IMR-90 (cell line): ENCODE results near the gene CORO7. TPM values are rescaled to one million over a fixed set of nuclear protein-coding genes. Genes with fewer than 3 reads are reported as not detected.
A peak's percentile ranks its signal among the peaks of the same experiment; 100 is the strongest.

Experiments used
- ATAC-seq: fragments of 200-7000 bp; cut with Tn5 transposase; 2 replicates; pipeline ENCODE4 v1.9.1; 2020; ENCODE audit warnings: low read depth, mild to moderate bottlenecking, moderate library complexity
- BruUV-seq: library from RNA; stranded (reverse); fragments of 400-500 nt; replicated peaks from 2 replicates; lab custom pipeline; 2021; lab: Mats Ljungman, UMichigan
- CTCF ChIA-PET: fragments of 300-600 bp; formaldehyde crosslinking; extraction: SDS; loops from one replicate; lab custom pipeline; 2021; ENCODE audit warnings: antibody characterized with exemption; lab: Yijun Ruan, JAX
- POLR2A ChIA-PET: fragments of 300-600 bp; sonication (Branson Sonifier 250); formaldehyde crosslinking; loops from one replicate; lab custom pipeline; 2022; ENCODE audit warnings: antibody characterized with exemption; ENCODE audit not compliant: unreplicated experiment; lab: Charles Lee
- DNase-seq: peaks from one replicate; pipeline ENCODE4 v3.0.0; 2013
- H2AFZ ChIP-seq: replicated peaks from 2 replicates; pipeline ENCODE3; 2013; ENCODE audit warnings: low read length, mild to moderate bottlenecking; ENCODE audit not compliant: poor library complexity
- H2AK5ac ChIP-seq: 2 replicates; pipeline ENCODE4 v1.6.1; 2013; ENCODE audit warnings: low read depth, low read length, inconsistent platforms
- H2AK9ac ChIP-seq: replicated peaks from 2 replicates; pipeline ENCODE3; 2013; ENCODE audit warnings: mild to moderate bottlenecking, low read depth, low read length, moderate library complexity; ENCODE audit not compliant: poor library complexity
- H2BK120ac ChIP-seq: 2 replicates; pipeline ENCODE4 v1.6.1; 2013; ENCODE audit warnings: low read depth, low read length, inconsistent platforms
- H2BK15ac ChIP-seq: 3 replicates; pipeline ENCODE4 v1.6.1; 2013; ENCODE audit warnings: low read depth, low read length, inconsistent platforms
- H2BK20ac ChIP-seq: 2 replicates; pipeline ENCODE4 v1.6.1; 2013; ENCODE audit warnings: low read depth, mild to moderate bottlenecking, inconsistent platforms, low read length, moderate library complexity
- H2BK5ac ChIP-seq: 2 replicates; pipeline ENCODE4 v1.6.1; 2013; ENCODE audit warnings: mild to moderate bottlenecking, low read depth, low read length, inconsistent platforms; ENCODE audit not compliant: poor library complexity, severe bottlenecking
- H3K14ac ChIP-seq: replicated peaks from 2 replicates; pipeline ENCODE4 v1.6.1; 2013; ENCODE audit warnings: low read depth, low read length, inconsistent platforms
- H3K18ac ChIP-seq: 2 replicates; pipeline ENCODE4 v1.6.1; 2013; ENCODE audit warnings: low read depth, low read length, control low read depth
- H3K23ac ChIP-seq: 2 replicates; pipeline ENCODE4 v1.6.1; 2013; ENCODE audit warnings: low read depth, low read length, inconsistent platforms
- H3K27ac ChIP-seq: 2 replicates; pipeline ENCODE4 v1.5.1; 2013; ENCODE audit warnings: mild to moderate bottlenecking, control low read depth, low read length; ENCODE audit not compliant: insufficient read depth
- H3K27me3 ChIP-seq: 2 replicates; pipeline ENCODE4 v1.6.1; 2013; ENCODE audit warnings: low read length; ENCODE audit not compliant: control insufficient read depth, insufficient read depth
- H3K36me3 ChIP-seq: 2 replicates; pipeline ENCODE4 v1.6.1; 2013; ENCODE audit warnings: low read length, mixed read lengths; ENCODE audit not compliant: control insufficient read depth, insufficient read depth
- H3K4ac ChIP-seq: 2 replicates; pipeline ENCODE4 v1.6.1; 2013; ENCODE audit warnings: low read depth, low read length, inconsistent platforms
- H3K4me1 ChIP-seq: 2 replicates; pipeline ENCODE4 v1.6.1; 2013; ENCODE audit warnings: low read length, mixed read lengths; ENCODE audit not compliant: control insufficient read depth, insufficient read depth
- H3K4me2 ChIP-seq: 2 replicates; pipeline ENCODE4 v1.6.1; 2013; ENCODE audit warnings: low read depth, mild to moderate bottlenecking, control low read depth, low read length, moderate library complexity
- H3K4me3 ChIP-seq: 2 replicates; pipeline ENCODE4 v1.5.1; 2013; ENCODE audit warnings: low read depth, mild to moderate bottlenecking, control low read depth, low read length, moderate library complexity; ENCODE audit not compliant: insufficient read depth
- H3K56ac ChIP-seq: 2 replicates; pipeline ENCODE4 v1.6.1; 2013; ENCODE audit warnings: low read length, inconsistent platforms; ENCODE audit not compliant: insufficient read depth; ENCODE audit errors: extremely low read depth
- H3K79me1 ChIP-seq, 2 experiments: 2 replicates each; pipeline ENCODE4 v1.6.1; 2013; ENCODE audit warnings: low read length in 2 of 2, inconsistent platforms in 1 of 2, low read depth in 1 of 2
- H3K9ac ChIP-seq: 2 replicates; pipeline ENCODE4 v1.6.1; 2013; ENCODE audit warnings: low read depth, low read length, control low read depth
- H3K9me1 ChIP-seq: 2 replicates; pipeline ENCODE4 v1.6.1; 2013; ENCODE audit warnings: low read length, inconsistent platforms; ENCODE audit not compliant: insufficient read depth
- H3K9me3 ChIP-seq: 2 replicates; pipeline ENCODE4 v1.6.1; 2013; ENCODE audit warnings: low read length; ENCODE audit not compliant: control insufficient read depth, insufficient read depth
- H4K20me1 ChIP-seq: 2 replicates; pipeline ENCODE4 v1.6.1; 2013; ENCODE audit warnings: low read length, inconsistent platforms; ENCODE audit not compliant: insufficient read depth
- H4K5ac ChIP-seq: 2 replicates; pipeline ENCODE4 v1.6.1; 2013; ENCODE audit warnings: mild to moderate bottlenecking, low read depth, low read length, control low read depth
- H4K8ac ChIP-seq, 2 experiments: 2 replicates each; pipeline ENCODE4 v1.6.1; 2013; ENCODE audit warnings: low read depth in 2 of 2, low read length in 2 of 2, control low read depth in 1 of 2, inconsistent platforms in 1 of 2
- H4K91ac ChIP-seq: 2 replicates; pipeline ENCODE4 v1.6.1; 2013; ENCODE audit warnings: low read depth, low read length, inconsistent platforms; ENCODE audit not compliant: insufficient read depth
- CEBPB ChIP-seq: IDR thresholded peaks from 2 replicates; pipeline ENCODE4 v1.6.1; 2012; ENCODE audit warnings: low read depth, low read length, improper control_type of control experiment
- FOS ChIP-seq: fragments of 150-350 bp; IDR thresholded peaks from 2 replicates; pipeline ENCODE4 v1.6.1; 2016; ENCODE audit warnings: low read depth, low read length
- MAZ ChIP-seq: IDR thresholded peaks from 2 replicates; pipeline ENCODE4 v1.6.1; 2012; ENCODE audit warnings: low read depth, mild to moderate bottlenecking, low read length, improper control_type of control experiment, moderate library complexity, borderline replicate concordance
- POLR2A ChIP-seq: IDR thresholded peaks from 2 replicates; pipeline ENCODE4 v1.6.1; 2012; ENCODE audit warnings: mild to moderate bottlenecking, low read depth, low read length
- RCOR1 ChIP-seq: IDR thresholded peaks from 2 replicates; pipeline ENCODE4 v1.6.1; 2012; ENCODE audit warnings: mild to moderate bottlenecking, low read length, improper control_type of control experiment; ENCODE audit not compliant: insufficient replicate concordance
- SMC3 ChIP-seq: fragments of 150-350 bp; IDR thresholded peaks from 2 replicates; pipeline ENCODE4 v1.6.1; 2016; ENCODE audit warnings: low read depth, mild to moderate bottlenecking, antibody characterized with exemption, low read length, moderate library complexity
- WGBS, 2 experiments: methylation state at CpG; one replicate each; pipeline versions ENCODE4 v1.1.5 to v1.1.7; 2013; ENCODE audit warnings: missing lambda C conversion rate in 2 of 2; ENCODE audit not compliant: insufficient read length in 1 of 2; ENCODE audit errors: extremely low coverage in 2 of 2; 5-methylcytosine and 5-hydroxymethylcytosine counted together
- dilution Hi-C: fragments of 300-500 bp; cut with HindIII; formaldehyde crosslinking; loops from one replicate; pipeline ENCODE4 v1.14.3; 2018; ENCODE audit warnings: low sequenced_read_pairs; ENCODE audit not compliant: unreplicated experiment
- in situ Hi-C: fragments of 300-500 bp; cut with MboI; formaldehyde crosslinking; loops from 3 replicates; pipeline ENCODE4 v1.14.3; 2019; ENCODE audit warnings: low sequenced_read_pairs, inconsistent platforms, mixed read lengths
- intact Hi-C: fragments of 100-400 bp; cut with micrococcal nuclease; formaldehyde crosslinking; loops from 2 replicates; pipeline ENCODE4 v1.10.0; 2022
- polyA plus RNA-seq, 3 experiments: library from polyadenylated mRNA; depleted of rRNA; stranded (reverse); fragments of >200 nt; gene quantifications; 2 replicates each; pipeline ENCODE4 v1.2.3, GENCODE V29; 2012; ENCODE audit warnings: low replicate concordance in 1 of 3
- total RNA-seq: library from RNA; depleted of rRNA; stranded (reverse); fragments of >200 nt; gene quantifications from 2 replicates; pipeline ENCODE4 v1.2.3, GENCODE V29; 2012

Gene CORO7
- total and polyA plus RNA-seq, 2 of the 4 experiments (the other 2 are of a cell fraction) = 6.3 to 26.7 TPM

DNA sequence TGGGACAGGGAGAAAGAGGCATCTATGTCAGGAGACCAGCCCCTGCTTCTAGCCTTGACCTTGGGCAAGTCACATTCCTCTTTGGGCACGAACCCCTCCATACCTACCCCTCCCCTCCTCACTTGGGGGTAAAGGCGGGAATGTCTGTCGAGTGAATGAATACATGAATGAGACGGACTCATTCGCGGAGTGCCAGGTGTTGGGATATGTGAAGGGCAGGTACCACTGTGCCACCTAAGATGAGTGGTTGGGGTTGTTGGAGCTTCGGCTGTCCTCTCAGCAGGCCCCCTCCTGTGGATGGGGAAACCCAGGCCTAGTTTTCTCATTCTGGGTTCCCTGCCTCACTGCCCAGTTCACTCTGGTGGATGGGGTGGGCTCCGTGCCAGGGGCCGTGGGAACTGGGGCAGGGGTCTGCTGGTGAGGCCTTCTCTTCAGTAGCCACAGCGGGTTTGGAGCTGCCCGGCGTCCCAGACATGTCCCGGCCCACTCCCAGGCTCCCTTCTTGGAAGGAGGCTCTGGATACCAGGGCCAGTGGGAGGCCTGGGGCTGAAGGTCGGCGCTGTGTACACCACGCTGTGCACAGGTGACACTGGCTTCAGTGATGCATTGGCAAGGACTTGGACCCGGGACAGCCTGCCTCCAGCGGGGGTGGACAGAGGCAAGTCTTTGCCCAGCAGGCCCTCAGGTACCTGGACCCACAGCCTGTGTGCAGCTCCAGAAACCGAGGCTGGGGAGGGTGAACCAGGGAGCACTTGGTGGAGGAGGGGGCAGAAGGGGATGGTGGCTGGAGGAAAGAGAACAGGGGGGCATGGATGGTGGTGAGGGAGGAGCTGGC, 94.9 kb downstream of the CORO7 start:
- no peak for DNase-seq
- TF ChIP-seq FOS (no peak), MAZ (no peak), SMC3 (no peak), RCOR1 (no peak), POLR2A (no peak), CEBPB (no peak)
- Histone ChIP-seq H3K9ac (no peak overlapping the region), H2AK5ac (no peak overlapping the region), H3K9me1 (peaks cover 15% of the 10 kb centered on the region; the same call in 1 of the 2 replicates), H4K8ac (no peak overlapping the region), H2BK5ac (no peak overlapping the region), H2BK15ac (no peak overlapping the region), H3K23ac (no peak overlapping the region), H3K4ac (no peak overlapping the region), H4K20me1 (peaks cover 93% of the 10 kb centered on the region), H3K18ac (no peak overlapping the region), H3K27me3 (no peaks in the 10 kb centered on the region), H3K4me2 (no peak overlapping the region), H3K4me1 (peaks cover 30% of the 10 kb centered on the region), H2BK20ac (no peak overlapping the region), H3K14ac (no peak overlapping the region), H3K4me3 (no peak overlapping the region), H3K56ac (no peak overlapping the region), H3K79me1 (peaks cover 17 to 85% of the 10 kb centered on the region in 2 experiments), H2AFZ (no peak overlapping the region), H3K36me3 (no peaks in the 10 kb centered on the region; the same call in 1 of the 2 replicates), H4K5ac (no peak overlapping the region), H3K27ac (no peak overlapping the region), H2BK120ac (no peak overlapping the region), H3K9me3 (no peaks in the 10 kb centered on the region), H2AK9ac (peak overlapping the region; percentile 50), H4K91ac (no peak overlapping the region)
- dilution Hi-C loops = no loop called here
- intact Hi-C loops = loop anchor here (2.0 kb wide), 1 partner anchor 25 kb away; no protein-coding TSS in a partner anchor
- ATAC-seq = no peak
- 86% methylated on average over 4 of the region's 19 CpGs; no CpG with 5 or more reads in 1 of the 2 experiments for WGBS, 2 experiments
- CTCF ChIA-PET = no interaction called here
- POLR2A ChIA-PET = no interaction called here
- no TSS peak for BruUV-seq
- in situ Hi-C loops = no loop called here
